ENCODE results near the gene TDRD6. TPM values are rescaled to one million over a fixed set of nuclear protein-coding genes. Genes with fewer than 3 reads are reported as not detected.

Gene TDRD6
- total RNA-seq, 2 experiments from 2014 or later = not detected

DNA sequence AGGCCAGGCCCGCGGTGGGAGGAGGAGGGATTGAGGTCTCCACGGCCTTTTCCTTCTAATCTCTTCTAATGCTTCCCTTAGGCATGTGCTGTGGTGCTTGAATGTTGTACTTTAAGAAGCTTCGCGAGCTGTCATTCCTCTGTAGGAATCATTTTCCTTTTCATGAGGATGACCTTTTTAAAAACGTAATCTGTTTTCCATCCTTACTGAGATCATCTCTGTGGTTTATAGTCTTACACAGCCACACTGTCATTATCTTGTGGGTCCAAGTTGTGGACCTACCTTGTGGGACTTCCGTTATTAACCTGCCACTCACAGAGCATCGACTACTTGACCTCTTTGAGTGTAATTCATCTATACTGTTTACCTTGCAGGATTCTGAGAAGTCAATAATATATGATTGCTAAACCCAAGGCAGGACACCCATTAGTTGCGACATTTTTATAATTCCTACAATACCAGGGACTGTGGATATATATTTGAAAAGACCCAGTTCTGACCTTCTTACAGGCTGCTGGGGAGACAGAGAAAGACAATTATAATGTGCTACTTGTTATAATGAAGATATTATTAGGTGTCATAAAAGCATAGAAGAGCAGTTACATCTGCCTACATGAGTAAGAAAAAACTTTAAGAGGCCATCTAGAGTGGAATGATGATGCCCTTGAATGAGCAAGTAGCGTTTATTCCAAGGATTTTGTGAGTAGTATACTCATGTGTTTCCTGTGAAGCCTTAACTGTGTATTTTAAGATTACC is 34.1 kb upstream of the TDRD6 start:
- peaks cover 15% of the 10 kb centered on the region for H3K4me1 Mint-ChIP-seq
- no peak for DNase-seq
- ChIA-PET POLR2A (no interaction called here), CTCF (no interaction called here)
- H3K27ac Mint-ChIP-seq = no peak overlapping the region
- H3K36me3 Mint-ChIP-seq (ENCODE audit: low read depth) = no peaks in the 10 kb centered on the region
- H3K9me3 Mint-ChIP-seq = no peaks in the 10 kb centered on the region
- peak overlapping the region; percentile 71 for H3K4me3 Mint-ChIP-seq
- peaks cover 48% of the 10 kb centered on the region for H3K27me3 Mint-ChIP-seq

GRCh38 chr6:46655803-46656202 is 31.9 kb upstream of the TDRD6 start:
- no peaks in the 10 kb centered on the region for H3K9me3 Mint-ChIP-seq
- POLR2A ChIA-PET = no interaction called here
- peaks cover 15% of the 10 kb centered on the region for H3K4me1 Mint-ChIP-seq
- no peak for DNase-seq
- peaks cover 43% of the 10 kb centered on the region for H3K27me3 Mint-ChIP-seq
- H3K27ac Mint-ChIP-seq = no peak overlapping the region
- no peaks in the 10 kb centered on the region for H3K36me3 Mint-ChIP-seq (ENCODE audit: low read depth)
- H3K4me3 Mint-ChIP-seq = no peak overlapping the region
- CTCF ChIA-PET = no interaction called here

DNA sequence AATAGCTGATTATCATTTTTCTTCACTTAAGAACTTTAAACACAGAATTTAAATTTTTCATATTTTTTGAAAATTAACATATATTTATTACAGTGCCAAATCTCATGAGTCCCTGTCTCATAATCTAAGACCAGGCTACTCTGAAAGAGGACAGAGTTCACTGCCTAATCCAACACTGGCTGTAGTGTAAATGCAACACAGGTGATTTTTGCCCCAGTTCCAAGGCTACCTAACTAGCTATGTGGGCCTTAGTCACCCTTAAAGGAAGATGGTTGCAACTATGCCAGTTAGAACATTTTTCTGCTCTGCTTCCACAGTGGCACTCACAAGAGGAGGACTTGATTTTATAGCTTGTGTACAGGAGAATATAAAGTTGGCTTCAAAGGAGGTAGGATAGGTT is 30.0 kb upstream of the TDRD6 start:
- CTCF ChIA-PET = no interaction called here
- no peaks in the 10 kb centered on the region for H3K36me3 Mint-ChIP-seq (ENCODE audit: low read depth)
- DNase-seq = no peak
- H3K4me1 Mint-ChIP-seq = peaks cover 7% of the 10 kb centered on the region
- no peak overlapping the region for H3K4me3 Mint-ChIP-seq
- POLR2A ChIA-PET = no interaction called here
- peaks cover 30% of the 10 kb centered on the region for H3K27me3 Mint-ChIP-seq
- no peaks in the 10 kb centered on the region for H3K9me3 Mint-ChIP-seq
- H3K27ac Mint-ChIP-seq = no peak overlapping the region

- Mint-ChIP-seq H3K36me3 (ENCODE audit: low read depth) (no peaks in the 10 kb centered on the region), H3K9me3 (no peaks in the 10 kb centered on the region)
- CTCF ChIA-PET = no interaction called here
These were observed 26.2 kb upstream of the TDRD6 start for GRCh38 chr6:46661483-46661882.

DNA sequence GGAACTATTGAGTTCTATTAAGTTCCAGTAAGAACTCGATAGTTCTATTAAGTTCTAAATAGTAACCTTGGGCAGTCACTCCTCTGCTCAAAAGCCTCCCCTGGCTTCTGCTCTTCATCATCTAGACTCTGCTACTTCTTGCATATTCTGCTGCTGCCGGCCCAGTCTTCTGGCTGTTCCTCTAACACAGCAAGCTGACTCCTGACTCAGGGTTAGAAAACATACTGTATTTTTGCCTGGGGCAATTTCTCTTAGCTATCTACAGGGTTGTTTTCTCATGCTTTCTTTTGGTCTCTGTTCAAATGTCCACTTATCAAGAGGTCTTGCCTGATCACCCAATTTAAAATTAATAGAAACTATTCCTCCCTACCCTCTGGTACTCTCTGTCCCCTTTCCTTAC is 20.3 kb upstream of the TDRD6 start:
- Mint-ChIP-seq H3K27ac (no peak overlapping the region), H3K36me3 (ENCODE audit: low read depth) (no peaks in the 10 kb centered on the region), H3K9me3 (no peaks in the 10 kb centered on the region), H3K4me1 (no peaks in the 10 kb centered on the region), H3K27me3 (peaks cover 3% of the 10 kb centered on the region), H3K4me3 (no peak overlapping the region)
- no peak for DNase-seq
- ChIA-PET POLR2A (no interaction called here), CTCF (no interaction called here)

More at GRCh38 chr6:46661483-46661882, 26.2 kb upstream of the TDRD6 start:
- POLR2A ChIA-PET = no interaction called here
- no peak overlapping the region for H3K27ac Mint-ChIP-seq
- H3K4me3 Mint-ChIP-seq = no peak overlapping the region
- H3K4me1 Mint-ChIP-seq = no peaks in the 10 kb centered on the region
- no peak for DNase-seq
- peaks cover 10% of the 10 kb centered on the region for H3K27me3 Mint-ChIP-seq

DNA sequence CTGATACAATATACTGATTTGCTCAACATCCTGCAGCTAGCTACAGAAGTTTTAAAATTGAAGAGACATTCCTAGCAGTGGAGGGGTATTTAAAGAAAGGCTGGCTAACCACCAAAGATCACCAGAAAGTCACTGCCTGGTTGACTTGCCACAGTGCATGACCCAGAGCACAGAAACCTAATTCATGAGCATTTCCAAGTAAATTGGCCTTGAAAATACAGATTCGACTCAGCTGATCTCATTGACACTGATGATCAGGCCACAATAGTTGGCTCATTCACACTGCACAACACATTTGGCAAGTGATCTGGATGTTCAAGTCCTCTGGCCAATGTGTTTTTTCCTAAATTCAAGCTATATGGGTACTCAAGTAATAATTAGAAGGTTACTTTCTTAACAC is 13.3 kb upstream of the TDRD6 start:
- POLR2A ChIA-PET = no interaction called here
- Mint-ChIP-seq H3K27me3 (no peaks in the 10 kb centered on the region), H3K36me3 (ENCODE audit: low read depth) (no peaks in the 10 kb centered on the region)

GRCh38 chr6:46676604-46677313 is 10.9 kb upstream of the TDRD6 start:
- no peaks in the 10 kb centered on the region for H3K36me3 Mint-ChIP-seq (ENCODE audit: low read depth)
- CTCF ChIA-PET = no interaction called here

More for the DNA sequence above, 13.3 kb upstream of the TDRD6 start:
- Mint-ChIP-seq H3K27ac (no peak overlapping the region), H3K4me3 (no peak overlapping the region), H3K4me1 (no peaks in the 10 kb centered on the region), H3K9me3 (no peaks in the 10 kb centered on the region)
- CTCF ChIA-PET = interaction anchor here (1.0 to 1.3 kb wide), 2 partner anchors 10 to 584 kb away, joined by 3 to 4 read pairs; no protein-coding TSS in a partner anchor
- DNase-seq = no peak

GRCh38 chr6:46677314-46677654 is 10.4 kb upstream of the TDRD6 start:
- ChIA-PET CTCF (no interaction called here), POLR2A (no interaction called here)

More at GRCh38 chr6:46676604-46677313, 10.9 kb upstream of the TDRD6 start:
- Mint-ChIP-seq H3K27ac (no peak overlapping the region), H3K4me1 (no peaks in the 10 kb centered on the region), H3K27me3 (peaks cover 6% of the 10 kb centered on the region), H3K9me3 (no peaks in the 10 kb centered on the region), H3K4me3 (no peak overlapping the region)
- no peak for DNase-seq
- POLR2A ChIA-PET = no interaction called here

DNA sequence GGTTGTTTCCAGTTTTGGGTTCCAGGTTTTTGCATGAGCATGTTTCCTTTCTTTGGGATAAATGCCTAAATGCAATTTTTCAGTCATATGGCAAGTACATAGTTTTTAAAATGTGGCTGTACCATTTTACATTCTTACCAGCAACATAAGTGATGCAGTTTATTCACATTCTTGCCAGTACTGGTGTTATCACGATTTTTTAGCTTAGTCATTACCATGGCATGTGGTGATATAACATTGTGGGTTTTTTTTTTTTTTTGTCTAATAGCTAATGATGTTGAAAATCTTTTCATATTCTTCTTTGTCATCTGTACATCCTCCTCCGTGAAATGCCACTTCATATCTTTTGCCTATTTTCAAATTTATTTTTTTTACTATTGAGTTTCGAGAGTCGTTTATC is 2.9 kb upstream of the TDRD6 start:
- Mint-ChIP-seq H3K9me3 (no peaks in the 10 kb centered on the region), H3K27me3 (peaks cover 8% of the 10 kb centered on the region), H3K4me3 (no peak overlapping the region), H3K36me3 (ENCODE audit: low read depth) (no peaks in the 10 kb centered on the region), H3K4me1 (no peaks in the 10 kb centered on the region), H3K27ac (no peak overlapping the region)
- DNase-seq = no peak
- POLR2A ChIA-PET = no interaction called here
- CTCF ChIA-PET = no interaction called here

More at GRCh38 chr6:46677314-46677654, 10.4 kb upstream of the TDRD6 start:
- Mint-ChIP-seq H3K27ac (no peak overlapping the region), H3K36me3 (ENCODE audit: low read depth) (no peaks in the 10 kb centered on the region), H3K9me3 (no peaks in the 10 kb centered on the region), H3K4me3 (no peak overlapping the region), H3K4me1 (no peaks in the 10 kb centered on the region), H3K27me3 (peaks cover 7% of the 10 kb centered on the region)
- DNase-seq = no peak

GRCh38 chr6:46688117-46688965 is 656 bp downstream of the TDRD6 start:
- peaks cover 11% of the 10 kb centered on the region for H3K27me3 Mint-ChIP-seq
- ChIA-PET POLR2A (no interaction called here), CTCF (no interaction called here)
- H3K4me3 Mint-ChIP-seq = no peak overlapping the region
- no peaks in the 10 kb centered on the region for H3K9me3 Mint-ChIP-seq
- no peaks in the 10 kb centered on the region for H3K4me1 Mint-ChIP-seq
- no peak for DNase-seq
- H3K27ac Mint-ChIP-seq = no peak overlapping the region
- no peaks in the 10 kb centered on the region for H3K36me3 Mint-ChIP-seq (ENCODE audit: low read depth)

DNA sequence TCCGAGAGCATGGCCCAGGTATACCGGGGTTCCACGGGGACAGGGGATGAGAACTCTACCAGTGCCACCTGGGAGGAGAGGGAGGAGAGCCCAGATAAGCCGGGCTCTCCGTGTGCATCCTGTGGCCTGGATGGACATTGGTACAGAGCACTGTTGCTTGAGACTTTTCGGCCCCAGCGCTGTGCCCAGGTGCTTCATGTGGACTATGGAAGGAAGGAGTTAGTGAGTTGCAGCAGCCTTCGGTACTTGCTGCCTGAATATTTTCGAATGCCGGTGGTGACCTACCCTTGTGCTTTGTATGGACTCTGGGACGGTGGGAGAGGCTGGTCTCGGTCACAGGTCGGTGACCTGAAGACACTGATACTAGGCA is 1.3 kb downstream of the TDRD6 start:
- ChIA-PET CTCF (no interaction called here), POLR2A (no interaction called here)
- no peak overlapping the region for H3K27ac Mint-ChIP-seq
- no peak for DNase-seq
- no peaks in the 10 kb centered on the region for H3K36me3 Mint-ChIP-seq (ENCODE audit: low read depth)
- H3K4me1 Mint-ChIP-seq = no peaks in the 10 kb centered on the region
- H3K4me3 Mint-ChIP-seq = no peak overlapping the region
- H3K27me3 Mint-ChIP-seq = peaks cover 15% of the 10 kb centered on the region
- no peaks in the 10 kb centered on the region for H3K9me3 Mint-ChIP-seq

GRCh38 chr6:46689657-46690056 is 2.0 kb downstream of the TDRD6 start:
- ChIA-PET POLR2A (no interaction called here), CTCF (no interaction called here)
- H3K9me3 Mint-ChIP-seq = no peaks in the 10 kb centered on the region
- no peak overlapping the region for H3K4me3 Mint-ChIP-seq
- H3K27ac Mint-ChIP-seq = no peak overlapping the region
- H3K27me3 Mint-ChIP-seq = peaks cover 15% of the 10 kb centered on the region
- no peaks in the 10 kb centered on the region for H3K4me1 Mint-ChIP-seq
- H3K36me3 Mint-ChIP-seq (ENCODE audit: low read depth) = no peaks in the 10 kb centered on the region
- no peak for DNase-seq

GRCh38 chr6:46690141-46690755 is 2.6 kb downstream of the TDRD6 start:
- DNase-seq = no peak
- Mint-ChIP-seq H3K36me3 (ENCODE audit: low read depth) (no peaks in the 10 kb centered on the region), H3K27ac (no peak overlapping the region), H3K4me3 (no peak overlapping the region), H3K4me1 (no peaks in the 10 kb centered on the region), H3K9me3 (no peaks in the 10 kb centered on the region), H3K27me3 (peaks cover 15% of the 10 kb centered on the region)
- ChIA-PET POLR2A (no interaction called here), CTCF (no interaction called here)

Data from activated CD4-positive, alpha-beta memory T cell treated with anti-CD3 and anti-CD28 coated beads, Interleukin-2, amount 10 ng/mL, durations not matched to agents 7 days and 5 days (primary cell).